CD4-positive, alpha-beta T cell (primary cell): Measurements from ENCODE around the gene KASH5. TPM values are rescaled to one million over a fixed set of nuclear protein-coding genes. Genes with fewer than 3 reads are reported as not detected.
A peak's percentile ranks its signal among the peaks of the same experiment; 100 is the strongest.
"Not testable (repeated sequence)": the region's sequence is repeated elsewhere in the genome, so short reads cannot be mapped to it uniquely, and the experiment has no call there.

Experiments
- ATAC-seq: fragments of 200-7000 bp; cut with Tn5 transposase; one replicate; pipeline ENCODE4 v1.10.0; 2022; ENCODE audit warnings: mild to moderate bottlenecking; ENCODE audit not compliant: poor library complexity
- CTCF ChIA-PET: fragments of 350-600 bp; sonication (Branson Sonifier 250); formaldehyde crosslinking; loops from one replicate; lab custom pipeline; 2021; ENCODE audit warnings: antibody characterized with exemption, inconsistent platforms; lab: Charles Lee
- POLR2A ChIA-PET: fragments of 350-600 bp; sonication (Branson Sonifier 250); formaldehyde crosslinking; loops from one replicate; lab custom pipeline; 2021; ENCODE audit warnings: antibody characterized with exemption, inconsistent platforms; lab: Charles Lee
- DNase-seq, 14 experiments: peaks; one replicate each; pipeline ENCODE4 v3.0.0-alpha.2; 2013 to 2020; ENCODE audit warnings: mixed read lengths in 2 of 14
- H3K27ac ChIP-seq, 2 donors: one replicate each; pipeline versions ENCODE4 v1.5.1 to v1.7.0; 2013; ENCODE audit warnings: low read length in 2 of 2, low read depth in 1 of 2, mild to moderate bottlenecking in 1 of 2
- H3K27me3 ChIP-seq, 2 experiments: 1 replicate in 1 of 2; 2 replicates in 1 of 2; pipeline versions ENCODE4 v1.6.1 to v1.7.0; 2013; ENCODE audit warnings: low read length in 2 of 2, control low read depth in 1 of 2, mild to moderate bottlenecking in 1 of 2, moderate library complexity in 1 of 2; ENCODE audit not compliant: insufficient read depth in 2 of 2, control insufficient read depth in 1 of 2
- H3K36me3 ChIP-seq: one replicate; pipeline ENCODE4 v1.6.1; 2013; ENCODE audit warnings: low read length, control low read depth; ENCODE audit not compliant: insufficient read depth
- H3K4me1 ChIP-seq: one replicate; pipeline ENCODE4 v1.6.1; 2013; ENCODE audit warnings: low read length, control low read depth; ENCODE audit not compliant: insufficient read depth
- H3K4me3 ChIP-seq: one replicate; pipeline ENCODE4 v1.5.1; 2013; ENCODE audit warnings: mild to moderate bottlenecking, low read length, moderate library complexity
- H3K9me3 ChIP-seq, 2 experiments: 1 replicate in 1 of 2; 2 replicates in 1 of 2; pipeline versions ENCODE4 v1.6.1 to v1.7.0; 2013; ENCODE audit warnings: low read length in 2 of 2, mild to moderate bottlenecking in 2 of 2, control low read depth in 1 of 2, moderate library complexity in 1 of 2; ENCODE audit not compliant: control insufficient read depth in 1 of 2, insufficient read depth in 1 of 2
- H3K27ac Mint-ChIP-seq: one replicate; pipeline ENCODE4 v1.8.0; 2020; ENCODE audit warnings: mixed read lengths
- H3K27me3 Mint-ChIP-seq: one replicate; pipeline ENCODE4 v1.8.0; 2021; ENCODE audit warnings: mixed read lengths
- H3K36me3 Mint-ChIP-seq: one replicate; pipeline ENCODE4 v1.8.0; 2021; ENCODE audit warnings: low read depth, mixed read lengths
- H3K4me1 Mint-ChIP-seq: one replicate; pipeline ENCODE4 v1.8.0; 2021; ENCODE audit warnings: low read depth, mixed read lengths
- H3K4me3 Mint-ChIP-seq: one replicate; pipeline ENCODE4 v1.8.0; 2020; ENCODE audit warnings: mild to moderate bottlenecking, mixed read lengths
- H3K9me3 Mint-ChIP-seq: one replicate; pipeline ENCODE4 v1.8.0; 2020; ENCODE audit warnings: mixed read lengths
- CTCF ChIP-seq: fragments of 200-600 bp; IDR thresholded peaks from one replicate; pipeline ENCODE4 v1.8.0; 2022; ENCODE audit warnings: antibody characterized with exemption, mild to moderate bottlenecking
- intact Hi-C, 2 experiments: fragments of 100-400 bp; cut with DNase I in 1 of 2; cut with micrococcal nuclease in 1 of 2; formaldehyde crosslinking; loops; one replicate each; pipeline versions ENCODE4 v1.15.1 to v1.9.0; 2023 to 2025; cut with DNase I, micrococcal nuclease
- total RNA-seq, 174 experiments: library from RNA in 2 of 174; stranded (reverse) in 2 of 174; gene quantifications; one replicate each; pipeline ENCODE4 v1.2.3 and lab custom pipeline; 2021 to 2026

Gene KASH5
- total RNA-seq, 2 experiments from 2014 or later: not detected

GRCh38 chr19:49458567-49458903, 70.5 kb downstream of the KASH5 start:
- Mint-ChIP-seq H3K4me3 (no peak overlapping the region), H3K36me3 (peaks cover 37% of the 10 kb centered on the region), H3K4me1 (peaks cover 18% of the 10 kb centered on the region), H3K27me3 (no peaks in the 10 kb centered on the region), H3K9me3 (no peaks in the 10 kb centered on the region), H3K27ac (peak overlapping the region; percentile 77)
- H3K9me3 ChIP-seq: no peaks in the 10 kb centered on the region
- TF ChIP-seq CTCF: no peak
- ATAC-seq (peak; percentile 24), DNase-seq (no peak)
- H3K4me1 ChIP-seq: peaks cover 36% of the 10 kb centered on the region
- H3K4me3 ChIP-seq: no peak overlapping the region
- POLR2A ChIA-PET: interaction anchor here (1.1 to 1.6 kb wide), 3 partner anchors 12 to 37 kb away, joined by 4 to 6 read pairs (median 4); partner anchors contain the start of genes FLT3LG and RPS11
- peak overlapping the region; percentile 1 to 45 for H3K27ac ChIP-seq
- intact Hi-C loops: no loop called here
- no peaks in the 10 kb centered on the region for H3K27me3 ChIP-seq
- peaks cover 33% of the 10 kb centered on the region for H3K36me3 ChIP-seq
- CTCF ChIA-PET: interaction anchor here (1.5 to 2.3 kb wide), 2 partner anchors 12 kb away, joined by 3 to 10 read pairs; no protein-coding TSS in a partner anchor

GRCh38 chr19:49459388-49459787, 71.3 kb downstream of the KASH5 start:
- POLR2A ChIA-PET: no interaction called here

GRCh38 chr19:49461130-49461529, 73.1 kb downstream of the KASH5 start:
- H3K9me3 ChIP-seq, H3K4me3 ChIP-seq, CTCF ChIA-PET, H3K27ac ChIP-seq, H3K4me3 Mint-ChIP-seq, H3K4me1 Mint-ChIP-seq, H3K9me3 Mint-ChIP-seq, ATAC-seq, DNase-seq, H3K27me3 Mint-ChIP-seq, POLR2A ChIA-PET, H3K27ac Mint-ChIP-seq, intact Hi-C loops, H3K27me3 ChIP-seq: not testable (repeated sequence)
- peaks cover 44% of the 10 kb centered on the region for H3K4me1 ChIP-seq
- peaks cover 55% of the 10 kb centered on the region for H3K36me3 ChIP-seq
- peaks cover 36% of the 10 kb centered on the region for H3K36me3 Mint-ChIP-seq

More at GRCh38 chr19:49459388-49459787, 71.3 kb downstream of the KASH5 start:
- intact Hi-C loops: no loop called here
- Histone ChIP-seq H3K27ac (no peak overlapping the region), H3K4me1 (peaks cover 34% of the 10 kb centered on the region), H3K36me3 (peaks cover 41% of the 10 kb centered on the region), H3K9me3 (no peaks in the 10 kb centered on the region), H3K27me3 (no peaks in the 10 kb centered on the region), H3K4me3 (no peak overlapping the region)
- Mint-ChIP-seq H3K27me3 (no peaks in the 10 kb centered on the region), H3K36me3 (peaks cover 37% of the 10 kb centered on the region), H3K9me3 (no peaks in the 10 kb centered on the region), H3K4me1 (peaks cover 10% of the 10 kb centered on the region), H3K4me3 (no peak overlapping the region), H3K27ac (peak overlapping the region; percentile 14)
- no peak for TF ChIP-seq CTCF
- DNase-seq (no peak), ATAC-seq (no peak)
- CTCF ChIA-PET: interaction anchor here (1.3 to 1.5 kb wide), 2 partner anchors 13 to 16 kb away, joined by 3 to 4 read pairs; no protein-coding TSS in a partner anchor

- TF ChIP-seq CTCF: no peak
- H3K36me3 Mint-ChIP-seq: peaks cover 31% of the 10 kb centered on the region
- H3K9me3 Mint-ChIP-seq: no peaks in the 10 kb centered on the region
- intact Hi-C loops: no loop called here
- H3K27me3 ChIP-seq: no peaks in the 10 kb centered on the region
- no peak for ATAC-seq
- ChIA-PET CTCF (no interaction called here), POLR2A (no interaction called here)
- no peaks in the 10 kb centered on the region for H3K9me3 ChIP-seq
- H3K4me1 ChIP-seq: peaks cover 49% of the 10 kb centered on the region
- H3K4me3 ChIP-seq: no peak overlapping the region
- no peak for DNase-seq
- peaks cover 55% of the 10 kb centered on the region for H3K36me3 ChIP-seq
- H3K4me3 Mint-ChIP-seq: no peak overlapping the region
- peaks cover 4% of the 10 kb centered on the region for H3K4me1 Mint-ChIP-seq
- H3K27ac Mint-ChIP-seq: no peak overlapping the region
- no peak overlapping the region for H3K27ac ChIP-seq
- H3K27me3 Mint-ChIP-seq: no peaks in the 10 kb centered on the region
These were observed 73.6 kb downstream of the KASH5 start for GRCh38 chr19:49461656-49462055.
